HepG2 (cell line): Measurements from ENCODE around the gene RHOBTB1. TPM values are rescaled to one million over a fixed set of nuclear protein-coding genes. Genes with fewer than 3 reads are reported as not detected.

Source experiments
- ATF4 ChIP-seq, 2 experiments: fragments of 450-650 bp in 1 of 2; sonication (generic) in 1 of 2; formaldehyde crosslinking; IDR thresholded peaks; 2 replicates each; pipeline versions ENCODE4 v1.5.0 to v1.8.0; 2020 to 2022; ENCODE audit warnings: mild to moderate bottlenecking in 1 of 2, missing genetic modification reagents in 1 of 2
- ERF ChIP-seq: IDR thresholded peaks from 2 replicates; pipeline ENCODE4 v1.6.1; 2018; ENCODE audit warnings: missing biosample characterization, missing genetic modification reagents
- HMGA1 ChIP-seq: sonication (generic); formaldehyde crosslinking; conservative IDR thresholded peaks from 2 replicates; pipeline ENCODE4 v1.4.0; 2020; ENCODE audit warnings: missing genetic modification reagents
- HMGXB4 ChIP-seq, 2 experiments: sonication (generic) in 1 of 2; formaldehyde crosslinking in 1 of 2; IDR thresholded peaks; 2 replicates each; pipeline versions ENCODE4 v1.4.0 to v1.6.1; 2018 to 2020; ENCODE audit warnings: missing genetic modification reagents in 2 of 2, borderline replicate concordance in 1 of 2, low read depth in 1 of 2, mild to moderate bottlenecking in 1 of 2, missing biosample characterization in 1 of 2
- SAP130 ChIP-seq: IDR thresholded peaks from 2 replicates; pipeline ENCODE4 v1.6.1; 2016; ENCODE audit warnings: low read depth
- SKIL ChIP-seq: sonication (generic); formaldehyde crosslinking; IDR thresholded peaks from 2 replicates; pipeline ENCODE4 v1.8.0; 2022; ENCODE audit warnings: missing genetic modification reagents, mild to moderate bottlenecking, moderate library complexity, borderline replicate concordance
- SOX6 ChIP-seq, 2 experiments: fragments of 450-650 bp in 1 of 2; sonication (generic) in 1 of 2; formaldehyde crosslinking in 1 of 2; IDR thresholded peaks; 2 replicates each; pipeline versions ENCODE4 v1.4.0 to v1.6.1; 2017 to 2020; ENCODE audit warnings: antibody characterized with exemption in 1 of 2, mild to moderate bottlenecking in 1 of 2, missing genetic modification reagents in 1 of 2
- TARDBP ChIP-seq: sonication (generic); formaldehyde crosslinking; IDR thresholded peaks from 2 replicates; pipeline ENCODE4 v1.8.0; 2022; ENCODE audit warnings: mild to moderate bottlenecking, missing genetic modification reagents
- ZBTB34 ChIP-seq: sonication (generic); formaldehyde crosslinking; IDR thresholded peaks from 2 replicates; pipeline ENCODE4 v1.8.0; 2022; ENCODE audit warnings: mild to moderate bottlenecking, missing genetic modification reagents
- ZNF280B ChIP-seq: sonication (generic); formaldehyde crosslinking; IDR thresholded peaks from 2 replicates; pipeline ENCODE4 v1.5.0; 2020; ENCODE audit warnings: missing genetic modification reagents, mild to moderate bottlenecking, borderline replicate concordance
- ZNF431 ChIP-seq: sonication (generic); formaldehyde crosslinking; IDR thresholded peaks from 2 replicates; pipeline ENCODE4 v1.9.0; 2022; ENCODE audit warnings: missing genetic modification reagents, low read depth, mild to moderate bottlenecking, borderline replicate concordance
- ZNF660 ChIP-seq: sonication (generic); formaldehyde crosslinking; IDR thresholded peaks from 2 replicates; pipeline ENCODE4 v1.5.1; 2020; ENCODE audit warnings: mild to moderate bottlenecking, low read depth, missing genetic modification reagents, borderline replicate concordance
- ZNF792 ChIP-seq: IDR thresholded peaks from 2 replicates; pipeline ENCODE4 v1.6.1; 2016
- ZSCAN12 ChIP-seq: sonication (generic); formaldehyde crosslinking; IDR thresholded peaks from 2 replicates; pipeline ENCODE4 v1.9.0; 2021; ENCODE audit warnings: mild to moderate bottlenecking, missing genetic modification reagents
- polyA plus RNA-seq, 8 experiments: library from polyadenylated mRNA; depleted of rRNA in 3 of 8; stranded (reverse) in 7 of 8; unstranded in 1 of 8; fragments of >200 nt; fragmentation: Illumina TruSeq in 4 of 8; extraction: Trizol in 4 of 8; gene quantifications; 2 replicates each; pipeline versions ENCODE4 v1.2.1 to v1.2.3, GENCODE V29; 2011 to 2016; ENCODE audit warnings: low read depth in 4 of 8, missing spikeins in 1 of 8, mixed read lengths in 1 of 8; ENCODE audit not compliant: insufficient read depth in 1 of 8
- total RNA-seq, 5 experiments: library from RNA; depleted of rRNA; stranded (reverse); fragments of >200 nt; fragmentation: Illumina TruSeq; extraction: Trizol; gene quantifications; 2 replicates each; pipeline ENCODE4 v1.2.3, GENCODE V29; 2016; ENCODE audit warnings: low read depth in 1 of 5
- TF ChIP-seq, protein P1 (sequence below): sonication (generic); formaldehyde crosslinking; IDR thresholded peaks from 2 replicates; pipeline ENCODE4 v1.8.1; 2023; ENCODE audit warnings: mild to moderate bottlenecking, missing genetic modification reagents
- TF ChIP-seq, protein P2 (sequence below): IDR thresholded peaks from 2 replicates; pipeline ENCODE4 v1.6.1; 2012; ENCODE audit warnings: inconsistent platforms

The RHOBTB1 gene
- total and polyA plus RNA-seq, 2 of the 13 experiments (the other 11 are each of a cell fraction or from before 2014, with no cell fraction given) = 18.8 to 59.5 TPM

DNA sequence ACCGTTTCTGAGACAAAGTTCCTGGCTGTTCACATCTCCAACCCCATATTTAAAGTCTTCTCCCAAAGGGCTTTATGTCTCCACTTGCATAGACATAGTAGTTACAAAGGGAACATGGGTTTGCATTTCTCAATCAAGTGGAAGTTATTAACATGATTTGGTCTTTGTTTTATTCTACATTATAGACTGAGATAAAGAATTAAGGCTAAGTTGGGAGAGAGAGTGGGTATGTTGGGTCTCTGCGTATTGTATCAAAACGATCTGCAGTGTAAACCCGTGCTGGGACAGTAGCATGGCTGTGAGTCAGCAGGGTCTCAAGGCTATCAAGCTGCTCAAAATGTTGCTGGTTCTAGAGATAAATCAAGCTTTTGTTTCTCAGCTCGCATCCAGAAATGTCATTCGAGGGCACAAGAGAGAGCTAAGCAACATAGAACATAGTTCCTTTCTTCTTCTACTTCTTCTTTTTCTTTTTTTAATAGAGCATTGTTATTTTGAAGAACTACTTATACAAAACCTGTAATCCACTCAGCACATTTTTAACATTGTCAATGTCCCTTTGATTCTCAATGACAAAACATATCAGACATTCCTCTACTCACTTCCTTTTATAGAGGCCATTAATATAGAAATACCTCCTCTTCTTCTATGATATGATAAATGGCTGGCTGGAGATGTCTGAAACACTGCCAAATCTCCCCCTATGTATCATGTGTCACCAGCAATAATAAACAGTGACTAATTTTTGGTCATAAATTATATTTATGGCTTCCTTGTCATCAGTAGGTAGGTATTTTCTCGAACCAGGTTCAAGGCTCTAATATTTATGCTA, 34.5 kb upstream of the RHOBTB1 start (continued):
- TF ChIP-seq, protein P1, sequence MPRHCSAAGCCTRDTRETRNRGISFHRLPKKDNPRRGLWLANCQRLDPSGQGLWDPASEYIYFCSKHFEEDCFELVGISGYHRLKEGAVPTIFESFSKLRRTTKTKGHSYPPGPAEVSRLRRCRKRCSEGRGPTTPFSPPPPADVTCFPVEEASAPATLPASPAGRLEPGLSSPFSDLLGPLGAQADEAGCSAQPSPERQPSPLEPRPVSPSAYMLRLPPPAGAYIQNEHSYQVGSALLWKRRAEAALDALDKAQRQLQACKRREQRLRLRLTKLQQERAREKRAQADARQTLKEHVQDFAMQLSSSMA (CRISPR knock-in tag) = no peak
- no peak for TF ChIP-seq HMGA1 (CRISPR knock-in tag)
- no peak for TF ChIP-seq HMGXB4 (CRISPR knock-in tag; IDR thresholded peaks at IDR 0.05; ENCODE audit: borderline replicate concordance in 1 of 2, low read depth in 1 of 2)
- TF ChIP-seq ZNF660 (CRISPR knock-in tag) = no peak
- TF ChIP-seq, protein P2, sequence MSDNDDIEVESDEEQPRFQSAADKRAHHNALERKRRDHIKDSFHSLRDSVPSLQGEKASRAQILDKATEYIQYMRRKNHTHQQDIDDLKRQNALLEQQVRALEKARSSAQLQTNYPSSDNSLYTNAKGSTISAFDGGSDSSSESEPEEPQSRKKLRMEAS = 0 out of 2 replicates have a peak, but pooled peaks have one; percentile 33
- no peak for TF ChIP-seq ERF (CRISPR knock-in tag)
- TF ChIP-seq ATF4 (CRISPR knock-in tag; IDR thresholded peaks at IDR 0.05) = no peak
- peak; percentile 59 for TF ChIP-seq SAP130 (CRISPR knock-in tag)
- TF ChIP-seq ZSCAN12 (CRISPR knock-in tag) = no peak
- no peak for TF ChIP-seq ZNF431
- TF ChIP-seq SOX6 (IDR thresholded peaks at IDR 0.05) = no peak
- TF ChIP-seq SOX6 (CRISPR knock-in tag; IDR thresholded peaks at IDR 0.05) = peak; percentile 65
- TF ChIP-seq TARDBP (CRISPR knock-in tag) = no peak
- no peak for TF ChIP-seq ZBTB34 (CRISPR knock-in tag)
- TF ChIP-seq ZNF792 (CRISPR knock-in tag) = 0 out of 2 replicates have a peak, but pooled peaks have one; percentile 52
- TF ChIP-seq SKIL (CRISPR knock-in tag) = no peak
- TF ChIP-seq ZNF280B (CRISPR knock-in tag) = no peak
